CD4-positive, alpha-beta T cell treated with Interleukin-2 at 100 ng/mL for 4 hours (primary cell): ENCODE results near the gene PHPT1.
A peak's percentile ranks its signal among the peaks of the same experiment; 100 is the strongest.

Source experiments
- DNase-seq: peaks from one replicate; pipeline ENCODE4 v3.0.0-alpha.2; 2020; ENCODE audit warnings: low spot score

Gene PHPT1

GRCh38 chr9:136886610-136887597 is 37.7 kb downstream of the PHPT1 start:
- DNase-seq: peak; percentile 5

GRCh38 chr9:136888454-136888853 is 39.2 kb downstream of the PHPT1 start:
- DNase-seq: no peak

- DNase-seq: no peak
Measured at GRCh38 chr9:136889858-136890257, 40.6 kb downstream of the PHPT1 start.

GRCh38 chr9:136890661-136891060 is 41.5 kb downstream of the PHPT1 start:
- no peak for DNase-seq

- no peak for DNase-seq
Measured at GRCh38 chr9:136896027-136896426, 46.8 kb downstream of the PHPT1 start.

GRCh38 chr9:136898483-136899100 is 49.4 kb downstream of the PHPT1 start:
- DNase-seq: no peak

- no peak for DNase-seq
Measured at GRCh38 chr9:136899196-136899595, 50.0 kb downstream of the PHPT1 start.

GRCh38 chr9:136900556-136900955 is 51.3 kb downstream of the PHPT1 start:
- no peak for DNase-seq
